ENCODE results near the gene TNFRSF6B. TPM values are rescaled to one million over a fixed set of nuclear protein-coding genes. Genes with fewer than 3 reads are reported as not detected.

The TNFRSF6B gene
- total and polyA plus RNA-seq, 3 experiments from 2014 or later, result 0.22 TPM; not detected in 2

GRCh38 chr20:63702036-63702665 lies 5.7 kb downstream of the TNFRSF6B start:
- H3K27me3 Mint-ChIP-seq, result no peaks in the 10 kb centered on the region
- no peaks in the 10 kb centered on the region for H3K27me3 ChIP-seq (ENCODE audit: insufficient read depth, low read length, poor library complexity, severe bottlenecking)
- peak overlapping the region in 2 of 8 donors; percentile 17 to 43 for H3K27ac Mint-ChIP-seq
- no peak overlapping the region for H3K27ac ChIP-seq (ENCODE audit: low read depth, low read length)
- ChIA-PET CTCF (interaction anchor here (0.6 to 1.7 kb wide), 3 partner anchors 60 to 164 kb away, joined by 3 to 4 read pairs (median 3); no protein-coding TSS in a partner anchor), POLR2A (no interaction called here)
- H3K4me3 Mint-ChIP-seq, result no peak overlapping the region
- H3K4me1 Mint-ChIP-seq, result peaks cover 11 to 45% (median 14%) of the 10 kb centered on the region in 3 donors
- H3K36me3 ChIP-seq (ENCODE audit: insufficient read depth, low read length), result peaks cover 22% of the 10 kb centered on the region
- DNase-seq, result no peak
- H3K9me3 Mint-ChIP-seq, result no peaks in the 10 kb centered on the region
- H3K36me3 Mint-ChIP-seq, result peaks cover 0 to 38% (median 7%) of the 10 kb centered on the region in 3 donors
- no peak overlapping the region for H3K4me3 ChIP-seq (ENCODE audit: low read length)
- H3K9me3 ChIP-seq (ENCODE audit: low read length), result no peaks in the 10 kb centered on the region
- peaks cover 23% of the 10 kb centered on the region for H3K4me1 ChIP-seq (ENCODE audit: insufficient read depth, low read length)

GRCh38 chr20:63702751-63703470 lies 6.5 kb downstream of the TNFRSF6B start:
- peaks cover 20% of the 10 kb centered on the region for H3K4me1 ChIP-seq (ENCODE audit: insufficient read depth, low read length)
- no peaks in the 10 kb centered on the region for H3K9me3 Mint-ChIP-seq
- H3K27ac ChIP-seq (ENCODE audit: low read depth, low read length), result no peak overlapping the region
- peaks cover 0 to 41% (median 7%) of the 10 kb centered on the region in 3 donors for H3K36me3 Mint-ChIP-seq
- no peak overlapping the region for H3K4me3 Mint-ChIP-seq
- no peaks in the 10 kb centered on the region for H3K9me3 ChIP-seq (ENCODE audit: low read length)
- H3K27ac Mint-ChIP-seq, result peak overlapping the region in 2 of 8 donors; percentile 13 to 43
- no peak overlapping the region for H3K4me3 ChIP-seq (ENCODE audit: low read length)
- ChIA-PET CTCF (interaction anchor here (0.9 to 1.7 kb wide), 3 partner anchors 83 to 165 kb away, joined by 3 to 4 read pairs (median 4); no protein-coding TSS in a partner anchor), POLR2A (no interaction called here)
- peaks cover 11 to 39% (median 14%) of the 10 kb centered on the region in 3 donors for H3K4me1 Mint-ChIP-seq
- H3K27me3 ChIP-seq (ENCODE audit: insufficient read depth, low read length, poor library complexity, severe bottlenecking), result no peaks in the 10 kb centered on the region
- no peaks in the 10 kb centered on the region for H3K27me3 Mint-ChIP-seq
- DNase-seq, result no peak
- peaks cover 22% of the 10 kb centered on the region for H3K36me3 ChIP-seq (ENCODE audit: insufficient read depth, low read length)

GRCh38 chr20:63703471-63703975 lies 7.1 kb downstream of the TNFRSF6B start:
- POLR2A ChIA-PET, result no interaction called here
- no peaks in the 10 kb centered on the region for H3K9me3 ChIP-seq (ENCODE audit: low read length)
- H3K4me1 ChIP-seq (ENCODE audit: insufficient read depth, low read length), result peaks cover 23% of the 10 kb centered on the region
- Mint-ChIP-seq H3K4me1 (peaks cover 12 to 39% (median 16%) of the 10 kb centered on the region in 3 donors), H3K36me3 (peaks cover 0 to 43% (median 7%) of the 10 kb centered on the region in 3 donors), H3K9me3 (no peaks in the 10 kb centered on the region), H3K27me3 (no peaks in the 10 kb centered on the region), H3K27ac (no peak overlapping the region), H3K4me3 (peak overlapping the region in 1 of 7 donors; percentile 32)
- CTCF ChIA-PET, result interaction anchor here (1.5 kb wide), 1 partner anchor 83 kb away, joined by 4 read pairs; no protein-coding TSS in a partner anchor
- H3K27me3 ChIP-seq (ENCODE audit: insufficient read depth, low read length, poor library complexity, severe bottlenecking), result no peaks in the 10 kb centered on the region
- no peak for DNase-seq
- peaks cover 22% of the 10 kb centered on the region for H3K36me3 ChIP-seq (ENCODE audit: insufficient read depth, low read length)
- H3K4me3 ChIP-seq (ENCODE audit: low read length), result no peak overlapping the region
- no peak overlapping the region for H3K27ac ChIP-seq (ENCODE audit: low read depth, low read length)

GRCh38 chr20:63703976-63704748 lies 7.7 kb downstream of the TNFRSF6B start:
- Mint-ChIP-seq H3K36me3 (peaks cover 0 to 48% (median 7%) of the 10 kb centered on the region in 3 donors), H3K4me3 (peak overlapping the region in 1 of 7 donors; percentile 32), H3K27ac (peak overlapping the region in 1 of 8 donors; percentile 97), H3K4me1 (peaks cover 18 to 45% (median 19%) of the 10 kb centered on the region in 3 donors), H3K27me3 (no peaks in the 10 kb centered on the region), H3K9me3 (no peaks in the 10 kb centered on the region)
- peaks cover 22% of the 10 kb centered on the region for H3K36me3 ChIP-seq (ENCODE audit: insufficient read depth, low read length)
- ChIA-PET POLR2A (interaction anchor here (0.5 kb wide), 1 partner anchor 20 kb away, joined by 8 read pairs; no protein-coding TSS in a partner anchor), CTCF (interaction anchor here (1.5 kb wide), 1 partner anchor 82 kb away, joined by 4 read pairs; no protein-coding TSS in a partner anchor)
- no peak overlapping the region for H3K27ac ChIP-seq (ENCODE audit: low read depth, low read length)
- H3K4me3 ChIP-seq (ENCODE audit: low read length), result no peak overlapping the region
- no peaks in the 10 kb centered on the region for H3K9me3 ChIP-seq (ENCODE audit: low read length)
- H3K27me3 ChIP-seq (ENCODE audit: insufficient read depth, low read length, poor library complexity, severe bottlenecking), result no peaks in the 10 kb centered on the region
- peaks cover 29% of the 10 kb centered on the region for H3K4me1 ChIP-seq (ENCODE audit: insufficient read depth, low read length)
- DNase-seq, result no peak

- DNase-seq, result no peak
- H3K9me3 ChIP-seq (ENCODE audit: low read length), result no peaks in the 10 kb centered on the region
- H3K9me3 Mint-ChIP-seq, result no peaks in the 10 kb centered on the region
- H3K4me3 Mint-ChIP-seq, result peak overlapping the region in 2 of 7 donors; percentile 11 to 52
- H3K27me3 Mint-ChIP-seq, result no peaks in the 10 kb centered on the region
- no peak overlapping the region for H3K4me3 ChIP-seq (ENCODE audit: low read length)
- POLR2A ChIA-PET, result interaction anchor here (4.2 kb wide), 1 partner anchor 33 kb away, joined by 84 read pairs; the partner anchor contains the start of genes LIME1 and SLC2A4RG
- H3K36me3 Mint-ChIP-seq, result peaks cover 0 to 52% (median 7%) of the 10 kb centered on the region in 3 donors
- H3K27me3 ChIP-seq (ENCODE audit: insufficient read depth, low read length, poor library complexity, severe bottlenecking), result no peaks in the 10 kb centered on the region
- H3K36me3 ChIP-seq (ENCODE audit: insufficient read depth, low read length), result peaks cover 22% of the 10 kb centered on the region
- no peak overlapping the region for H3K27ac ChIP-seq (ENCODE audit: low read depth, low read length)
- peaks cover 19 to 47% (median 19%) of the 10 kb centered on the region in 3 donors for H3K4me1 Mint-ChIP-seq
- H3K4me1 ChIP-seq (ENCODE audit: insufficient read depth, low read length), result peaks cover 34% of the 10 kb centered on the region
- peak overlapping the region in 1 of 8 donors; percentile 42 for H3K27ac Mint-ChIP-seq
- CTCF ChIA-PET, result interaction anchor here (1.4 to 1.5 kb wide), 2 partner anchors 81 to 269 kb away, joined by 4 read pairs; no protein-coding TSS in a partner anchor
These were observed 8.3 kb downstream of the TNFRSF6B start for GRCh38 chr20:63704749-63705117.

- peak overlapping the region in 6 of 7 donors; percentile 17 to 89 (median 48) for H3K4me3 Mint-ChIP-seq
- H3K36me3 ChIP-seq (ENCODE audit: insufficient read depth, low read length), result peaks cover 22% of the 10 kb centered on the region
- H3K9me3 Mint-ChIP-seq, result no peaks in the 10 kb centered on the region
- H3K9me3 ChIP-seq (ENCODE audit: low read length), result no peaks in the 10 kb centered on the region
- no peaks in the 10 kb centered on the region for H3K27me3 Mint-ChIP-seq
- ChIA-PET CTCF (interaction anchor here (0.9 to 4.3 kb wide), 5 partner anchors 23 to 268 kb away, joined by 4 to 39 read pairs (median 21); partner anchors contain the start of genes LIME1, SLC2A4RG and TPD52L2), POLR2A (interaction anchor here (2.7 to 4.2 kb wide), 2 partner anchors 32 to 159 kb away, joined by 10 to 84 read pairs; partner anchors contain the start of genes LIME1, SLC2A4RG and TPD52L2)
- no peak overlapping the region for H3K27ac ChIP-seq (ENCODE audit: low read depth, low read length)
- H3K27me3 ChIP-seq (ENCODE audit: insufficient read depth, low read length, poor library complexity, severe bottlenecking), result no peaks in the 10 kb centered on the region
- H3K4me1 ChIP-seq (ENCODE audit: insufficient read depth, low read length), result peaks cover 36% of the 10 kb centered on the region
- DNase-seq, result no peak
- peaks cover 22 to 50% (median 23%) of the 10 kb centered on the region in 3 donors for H3K4me1 Mint-ChIP-seq
- peak overlapping the region in 4 of 8 donors; percentile 22 to 81 (median 58) for H3K27ac Mint-ChIP-seq
- peaks cover under 1 to 56% (median 9%) of the 10 kb centered on the region in 3 donors for H3K36me3 Mint-ChIP-seq
- H3K4me3 ChIP-seq (ENCODE audit: low read length), result no peak overlapping the region
These were observed 9.0 kb downstream of the TNFRSF6B start for GRCh38 chr20:63705232-63706026.

All from CD8-positive, alpha-beta memory T cell (primary cell).